SJCRH30 (cell line): ENCODE measurements around the gene GPC6. TPM values are rescaled to one million over a fixed set of nuclear protein-coding genes. Genes with fewer than 3 reads are reported as not detected.

Source experiments
- DNase-seq, 2 experiments: peaks; one replicate each; pipeline ENCODE4 v3.0.0-alpha.2; 2015 to 2020
- H3K27ac ChIP-seq: fragments of 250-450 bp; sonication (Bioruptor Pico); 2 replicates; pipeline ENCODE4 v1.5.1; 2020; ENCODE audit warnings: mild to moderate bottlenecking, moderate library complexity
- H3K27me3 ChIP-seq: fragments of 250-450 bp; sonication (Bioruptor Pico); 2 replicates; pipeline ENCODE4 v1.5.1; 2020; ENCODE audit warnings: mild to moderate bottlenecking, moderate library complexity
- H3K36me3 ChIP-seq: fragments of 250-450 bp; sonication (Bioruptor Pico); 2 replicates; pipeline ENCODE4 v1.5.1; 2020; ENCODE audit warnings: mild to moderate bottlenecking, moderate library complexity
- H3K4me1 ChIP-seq: fragments of 250-450 bp; sonication (Bioruptor Pico); 2 replicates; pipeline ENCODE4 v1.5.1; 2020; ENCODE audit warnings: mild to moderate bottlenecking, moderate library complexity
- H3K4me3 ChIP-seq: fragments of 250-450 bp; sonication (Bioruptor Pico); 2 replicates; pipeline ENCODE4 v1.5.1; 2020; ENCODE audit warnings: mild to moderate bottlenecking, moderate library complexity
- H3K9me3 ChIP-seq: fragments of 250-450 bp; sonication (Bioruptor Pico); replicated peaks from 2 replicates; pipeline ENCODE4 v1.5.1; 2020; ENCODE audit warnings: mild to moderate bottlenecking, moderate library complexity
- total RNA-seq: library from RNA; depleted of rRNA; stranded (reverse); fragments of >200 nt; shearing (Covaris generic); gene quantifications from 2 replicates; pipeline ENCODE4 v1.2.3, GENCODE V29; 2014

Gene GPC6
- total RNA-seq, 1 experiment from 2014 or later, result 21.1 TPM

DNA sequence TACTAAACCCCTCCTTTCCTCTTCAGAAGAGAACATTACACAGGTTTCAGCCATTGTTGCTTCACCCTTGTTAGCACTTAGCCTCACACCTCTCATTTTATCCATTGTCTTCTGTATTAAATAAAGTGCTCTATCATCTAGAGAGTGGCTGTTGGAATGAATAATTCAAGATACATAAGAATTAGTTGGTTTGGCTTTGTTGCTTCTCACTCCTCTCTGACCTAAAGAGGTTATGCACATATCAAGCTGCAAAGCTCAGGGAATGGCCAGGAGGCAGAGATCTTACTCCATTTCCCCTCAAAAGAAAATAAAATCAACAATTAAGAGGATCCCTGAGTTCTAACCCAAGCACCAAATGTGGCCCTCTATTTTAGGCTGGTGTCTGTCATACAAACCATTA lies 1173.2 kb downstream of the GPC6 start:
- H3K4me1 ChIP-seq, result no peaks in the 10 kb centered on the region
- DNase-seq, result no peak

DNA sequence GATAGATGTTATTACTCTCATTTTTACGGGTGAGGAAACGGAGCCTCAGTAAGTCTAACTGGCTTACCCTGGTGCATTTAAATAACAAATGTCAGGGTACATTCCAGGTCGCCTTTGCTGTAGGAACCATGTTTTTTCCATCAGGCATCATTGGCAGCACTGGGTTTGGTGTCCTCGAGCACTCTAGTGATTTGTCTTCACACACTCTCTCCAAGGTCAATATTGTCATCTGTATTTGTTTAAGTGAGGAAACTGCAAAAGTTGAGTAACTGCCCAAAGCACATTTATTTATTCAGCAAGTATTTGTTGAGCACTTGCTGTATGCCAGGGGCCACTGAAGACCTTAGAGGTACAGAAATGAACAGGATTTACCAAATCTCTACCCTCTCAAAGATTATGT lies 1174.3 kb downstream of the GPC6 start:
- no peaks in the 10 kb centered on the region for H3K36me3 ChIP-seq
- no peak overlapping the region for H3K27ac ChIP-seq
- no peak for DNase-seq
- no peaks in the 10 kb centered on the region for H3K9me3 ChIP-seq
- no peak overlapping the region for H3K4me3 ChIP-seq
- no peaks in the 10 kb centered on the region for H3K4me1 ChIP-seq
- H3K27me3 ChIP-seq, result no peaks in the 10 kb centered on the region

More for the DNA sequence above, 1173.2 kb downstream of the GPC6 start:
- Histone ChIP-seq H3K9me3 (no peaks in the 10 kb centered on the region), H3K27me3 (no peaks in the 10 kb centered on the region), H3K36me3 (no peaks in the 10 kb centered on the region), H3K4me3 (no peak overlapping the region), H3K27ac (no peak overlapping the region)

DNA sequence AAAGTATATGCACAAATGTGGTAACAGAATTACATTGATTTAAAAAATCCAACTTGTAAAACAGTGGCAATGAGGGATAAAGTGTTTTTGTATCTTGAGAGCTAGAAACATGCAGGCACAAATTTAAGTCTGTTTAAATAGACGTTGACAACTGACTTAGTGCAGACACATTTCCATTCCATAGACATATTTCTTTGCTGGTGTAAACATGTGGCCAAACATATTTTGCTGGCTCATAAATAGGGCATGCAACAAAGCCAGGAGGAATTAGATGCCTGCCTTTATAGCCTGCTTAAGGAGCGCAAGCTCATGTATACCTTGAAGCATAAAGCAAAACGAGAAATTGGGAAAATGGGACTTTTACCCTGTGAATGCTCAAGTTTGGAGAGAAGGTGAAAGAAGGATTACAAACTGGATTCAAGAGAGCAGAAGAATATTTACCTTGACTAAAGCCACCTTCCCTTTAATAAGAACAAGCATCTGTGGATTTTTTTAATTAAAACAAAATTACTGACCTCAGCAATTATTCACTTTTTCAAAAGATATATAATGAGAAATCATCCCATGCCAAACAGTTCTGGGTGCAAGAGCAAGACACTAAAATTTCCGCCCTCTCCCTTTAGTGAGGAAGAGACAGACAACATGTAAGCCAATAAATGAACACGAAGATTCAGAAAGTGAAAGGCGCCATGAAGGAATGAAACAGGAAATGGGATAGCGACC lies 1181.9 kb downstream of the GPC6 start:
- Histone ChIP-seq H3K4me3 (no peak overlapping the region), H3K27me3 (no peaks in the 10 kb centered on the region), H3K4me1 (peaks cover 8% of the 10 kb centered on the region), H3K9me3 (no peaks in the 10 kb centered on the region), H3K27ac (no peak overlapping the region), H3K36me3 (no peaks in the 10 kb centered on the region)
- DNase-seq, result no peak

DNA sequence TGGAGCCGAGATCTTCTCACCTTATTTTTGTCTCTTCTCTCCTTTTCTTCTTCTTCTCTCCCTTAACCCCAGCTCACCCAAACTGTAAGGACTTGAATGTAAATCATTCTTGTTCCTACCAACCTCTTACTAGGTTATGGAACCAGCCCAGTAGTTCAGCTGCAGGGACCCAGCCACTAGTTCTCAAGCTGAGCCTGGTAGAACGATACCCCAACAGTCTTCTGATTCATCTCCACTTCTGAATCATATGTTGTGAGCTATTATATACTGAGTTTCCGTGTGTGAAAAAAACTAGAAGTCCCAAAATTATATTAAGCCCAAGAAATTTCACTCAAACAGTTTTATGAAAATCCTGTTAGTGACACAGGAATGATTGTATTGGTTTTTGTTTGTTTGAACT lies 1185.1 kb downstream of the GPC6 start:
- Histone ChIP-seq H3K4me3 (no peak overlapping the region), H3K4me1 (peaks cover 14% of the 10 kb centered on the region), H3K36me3 (no peaks in the 10 kb centered on the region), H3K27ac (no peak overlapping the region), H3K27me3 (no peaks in the 10 kb centered on the region), H3K9me3 (no peaks in the 10 kb centered on the region)
- no peak for DNase-seq

DNA sequence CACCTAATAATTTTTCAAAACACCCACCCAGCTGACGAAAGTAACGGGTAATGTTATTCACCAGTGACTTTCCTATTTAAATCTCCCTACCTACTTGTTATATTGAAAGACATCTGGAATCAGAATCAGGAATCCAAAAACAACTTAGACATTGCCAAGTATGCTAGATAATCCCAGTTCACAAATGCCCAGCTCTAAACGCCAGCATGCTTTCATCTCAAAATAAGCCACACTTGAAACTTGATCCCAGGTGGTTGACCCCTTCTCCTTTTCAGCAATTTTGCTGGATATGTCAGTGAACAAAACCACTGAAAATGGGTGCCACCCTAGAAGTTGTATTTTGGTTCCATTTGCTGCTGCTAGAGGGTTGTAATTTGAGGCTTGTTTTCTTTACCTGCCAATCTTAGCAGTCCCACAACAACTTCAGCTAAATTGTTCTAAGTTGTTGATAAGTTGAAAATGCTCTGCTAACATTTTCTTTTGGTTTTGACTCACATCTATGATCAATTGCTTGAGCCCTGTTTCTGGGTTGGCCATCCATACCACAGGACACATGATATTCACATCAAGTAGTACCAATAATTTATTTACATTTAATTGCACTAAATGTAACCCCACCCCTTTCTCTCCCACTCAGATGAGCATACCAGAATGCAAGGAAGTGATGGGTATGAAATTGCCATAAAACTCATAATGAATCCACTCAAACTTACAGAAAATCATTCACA lies 1186.4 kb downstream of the GPC6 start:
- DNase-seq, result peak in 1 of 2 experiments; percentile 22
- H3K27ac ChIP-seq, result no peak overlapping the region

DNA sequence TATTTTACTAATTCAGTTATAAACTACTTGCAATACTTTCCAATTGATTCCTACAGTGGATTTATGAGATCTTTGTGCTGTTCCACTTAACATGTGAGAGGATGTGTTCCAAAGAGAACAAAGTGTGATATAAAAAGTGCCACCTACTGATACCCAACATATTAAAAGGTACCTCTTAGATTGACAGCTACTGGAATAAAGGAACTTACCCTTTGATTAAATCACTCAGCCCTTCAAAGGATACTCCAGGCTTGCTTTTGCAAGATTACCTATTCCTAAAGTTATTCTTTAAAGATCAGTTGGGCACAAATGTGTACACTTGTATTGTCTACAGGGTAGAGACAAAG lies 1187.0 kb downstream of the GPC6 start:
- Histone ChIP-seq H3K36me3 (no peaks in the 10 kb centered on the region), H3K27ac (no peak overlapping the region), H3K27me3 (no peaks in the 10 kb centered on the region), H3K9me3 (no peaks in the 10 kb centered on the region), H3K4me3 (no peak overlapping the region), H3K4me1 (peaks cover 14% of the 10 kb centered on the region)
- no peak for DNase-seq

More for the DNA sequence above, 1186.4 kb downstream of the GPC6 start:
- Histone ChIP-seq H3K36me3 (no peaks in the 10 kb centered on the region), H3K4me1 (peaks cover 14% of the 10 kb centered on the region), H3K27me3 (no peaks in the 10 kb centered on the region), H3K9me3 (no peaks in the 10 kb centered on the region), H3K4me3 (no peak overlapping the region)

DNA sequence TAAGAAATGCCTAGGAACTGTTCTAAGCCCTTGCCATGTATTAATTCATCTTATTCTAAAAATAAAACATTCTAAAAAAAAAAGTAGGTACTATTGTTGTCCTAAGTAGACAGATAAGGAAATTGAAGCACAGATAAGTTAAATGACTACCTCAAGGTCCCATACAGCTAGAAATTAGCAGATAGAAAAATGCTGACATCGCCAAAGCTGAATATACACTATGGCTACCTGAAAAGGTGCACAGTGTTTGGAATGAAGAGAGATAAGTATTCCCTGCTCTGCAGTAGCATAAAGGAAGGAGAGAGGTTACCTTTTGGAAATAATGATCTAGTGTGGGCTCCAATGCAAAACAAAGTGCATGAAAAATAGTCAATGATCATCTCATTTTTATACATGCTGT lies 1187.5 kb downstream of the GPC6 start:
- no peak for DNase-seq
- Histone ChIP-seq H3K27me3 (no peaks in the 10 kb centered on the region), H3K4me3 (no peak overlapping the region), H3K36me3 (no peaks in the 10 kb centered on the region), H3K27ac (no peak overlapping the region), H3K9me3 (no peaks in the 10 kb centered on the region), H3K4me1 (peaks cover 14% of the 10 kb centered on the region)

DNA sequence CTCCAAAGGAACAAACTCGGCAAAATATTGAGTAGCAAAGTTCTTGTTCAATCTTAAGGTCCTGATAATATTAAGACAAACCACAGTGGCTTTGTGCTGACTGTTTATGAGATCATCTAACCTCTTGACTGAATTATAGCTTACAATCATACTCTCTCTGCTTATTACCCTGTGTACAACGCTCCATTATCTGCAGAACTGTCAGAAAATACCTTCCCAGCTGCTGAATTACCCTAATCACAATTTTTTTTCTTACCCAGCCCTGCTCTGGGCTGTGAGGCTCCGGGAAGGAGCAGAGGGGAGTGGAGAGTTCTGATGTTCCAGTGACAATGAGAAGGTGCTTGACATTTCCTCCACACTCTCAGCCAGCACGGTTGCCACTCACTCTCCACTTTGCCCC lies 1188.1 kb downstream of the GPC6 start:
- Histone ChIP-seq H3K4me1 (peaks cover 14% of the 10 kb centered on the region), H3K36me3 (no peaks in the 10 kb centered on the region), H3K9me3 (no peaks in the 10 kb centered on the region), H3K27me3 (no peaks in the 10 kb centered on the region), H3K27ac (no peak overlapping the region), H3K4me3 (no peak overlapping the region)
- no peak for DNase-seq

DNA sequence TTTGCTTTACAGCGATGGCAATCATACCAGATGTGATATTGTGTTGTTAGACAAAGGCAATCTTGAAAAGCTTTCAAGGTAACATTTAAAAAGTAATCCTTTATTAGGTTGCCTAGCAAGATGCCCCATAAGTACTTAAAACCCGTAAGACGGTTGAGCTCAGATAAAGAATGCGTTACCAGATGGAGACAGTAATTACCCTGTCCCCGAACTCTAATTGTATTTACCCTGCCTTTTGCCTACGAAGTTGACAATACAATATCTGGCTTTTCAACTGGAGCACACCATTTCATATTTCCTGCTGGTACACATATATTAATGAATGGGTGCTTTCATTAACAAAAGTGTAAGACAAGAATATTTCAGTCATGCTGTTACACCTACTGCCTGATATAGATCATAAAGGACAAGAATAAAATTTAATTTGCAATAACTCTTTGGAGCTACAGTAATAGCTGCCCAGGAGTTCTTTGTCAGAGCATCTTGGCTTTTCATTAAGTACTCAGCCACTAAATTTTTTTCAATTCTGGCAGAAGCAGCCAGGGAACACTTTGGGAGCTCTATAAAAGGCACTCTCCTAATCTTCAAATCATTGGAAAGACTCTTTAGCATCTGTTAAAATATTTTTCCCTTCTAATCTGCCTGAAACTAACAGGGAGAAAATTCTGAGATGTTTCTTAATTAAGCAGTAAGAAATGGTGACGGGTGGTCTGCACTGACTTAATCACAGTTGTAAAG lies 1189.1 kb downstream of the GPC6 start:
- no peaks in the 10 kb centered on the region for H3K9me3 ChIP-seq
- no peaks in the 10 kb centered on the region for H3K36me3 ChIP-seq
- no peak overlapping the region for H3K4me3 ChIP-seq
- peaks cover 14% of the 10 kb centered on the region for H3K4me1 ChIP-seq
- no peak overlapping the region for H3K27ac ChIP-seq
- DNase-seq, result no peak
- H3K27me3 ChIP-seq, result no peaks in the 10 kb centered on the region

DNA sequence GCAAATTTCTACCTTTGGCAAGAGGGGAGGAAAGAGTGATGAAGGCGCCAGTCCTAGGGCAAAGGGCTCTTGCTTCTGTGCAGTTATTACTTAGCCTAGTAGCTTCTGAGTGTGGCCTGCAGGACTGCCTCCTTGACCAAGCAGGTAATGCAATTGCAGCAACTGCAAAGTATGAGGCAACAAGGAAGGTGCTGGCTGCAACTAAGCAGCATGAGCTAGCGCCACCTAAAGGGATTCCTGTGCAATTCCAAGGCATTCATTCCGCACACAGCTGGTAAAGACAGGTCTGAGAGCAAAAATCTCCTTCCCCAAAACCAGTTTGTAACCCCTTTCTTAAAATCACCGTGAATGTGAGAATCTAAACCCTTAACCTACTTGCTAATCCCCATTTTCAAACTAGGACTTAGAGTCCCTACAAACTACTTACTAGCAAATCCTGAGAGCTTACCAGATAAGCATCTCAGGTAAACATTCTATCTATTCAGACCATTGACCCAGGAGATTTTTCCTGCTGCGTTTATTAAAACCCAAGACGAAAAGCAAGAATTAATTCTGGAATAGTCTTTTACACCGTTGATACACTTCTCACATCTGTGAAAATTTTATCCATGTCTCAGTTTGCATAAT lies 1190.0 kb downstream of the GPC6 start:
- peak; percentile 44 to 74 for DNase-seq

DNA sequence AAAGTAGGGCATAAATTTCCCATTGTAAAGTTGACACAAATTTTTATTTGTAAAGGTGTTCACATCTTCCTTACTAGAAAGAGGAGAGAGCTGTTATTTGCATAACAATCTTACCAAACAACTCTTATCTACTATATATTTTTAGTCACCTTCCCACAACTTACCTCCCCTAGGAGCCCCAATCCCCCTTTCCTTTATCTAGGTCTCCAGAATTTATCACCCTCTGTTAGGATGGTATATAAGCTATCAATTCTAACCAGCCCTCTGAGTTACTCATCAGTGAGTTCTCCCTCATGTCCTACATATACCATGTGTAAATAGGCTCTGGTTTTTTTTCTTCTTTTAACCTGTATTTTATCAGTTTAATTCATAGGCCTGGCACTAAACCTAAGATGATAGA lies 1190.7 kb downstream of the GPC6 start:
- Histone ChIP-seq H3K27ac (no peak overlapping the region), H3K4me3 (no peak overlapping the region), H3K4me1 (peaks cover 14% of the 10 kb centered on the region), H3K9me3 (no peaks in the 10 kb centered on the region), H3K36me3 (no peaks in the 10 kb centered on the region), H3K27me3 (no peaks in the 10 kb centered on the region)
- no peak for DNase-seq

More for the DNA sequence above, 1190.0 kb downstream of the GPC6 start:
- Histone ChIP-seq H3K4me1 (peaks cover 14% of the 10 kb centered on the region), H3K27ac (no peak overlapping the region), H3K9me3 (no peaks in the 10 kb centered on the region), H3K27me3 (no peaks in the 10 kb centered on the region), H3K4me3 (no peak overlapping the region), H3K36me3 (no peaks in the 10 kb centered on the region)

DNA sequence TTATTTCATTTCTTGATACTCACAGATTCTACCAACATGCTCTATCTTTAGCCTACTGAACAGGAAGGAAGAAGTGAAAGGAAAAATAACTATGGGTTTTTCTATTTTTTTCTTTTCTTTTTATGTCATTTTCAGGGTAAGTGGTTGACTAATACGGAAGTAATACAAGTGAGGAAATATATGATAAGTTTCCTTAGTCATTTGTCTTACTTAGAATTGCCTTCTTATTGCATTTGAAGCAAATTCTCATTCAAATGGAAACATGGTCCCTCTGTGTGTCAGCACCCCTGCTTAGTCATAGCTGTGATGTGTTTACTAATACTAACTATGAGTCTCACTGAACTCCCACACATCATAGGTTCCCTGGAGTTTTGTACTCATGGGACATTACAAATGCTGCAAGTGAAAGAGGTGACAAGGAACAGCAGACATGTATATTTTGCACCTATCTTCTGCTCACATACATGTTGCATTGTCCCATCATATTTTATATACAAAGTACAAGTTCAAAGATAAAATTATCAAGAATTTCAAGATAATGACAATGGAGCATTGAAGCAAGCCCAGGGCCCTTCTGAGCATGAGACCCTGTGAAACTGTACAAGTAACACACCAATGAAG lies 1192.8 kb downstream of the GPC6 start:
- Histone ChIP-seq H3K27me3 (no peaks in the 10 kb centered on the region), H3K27ac (no peak overlapping the region), H3K36me3 (no peaks in the 10 kb centered on the region), H3K4me1 (peaks cover 6% of the 10 kb centered on the region; the same call in 1 of the 2 replicates), H3K4me3 (no peak overlapping the region), H3K9me3 (no peaks in the 10 kb centered on the region)
- no peak for DNase-seq

DNA sequence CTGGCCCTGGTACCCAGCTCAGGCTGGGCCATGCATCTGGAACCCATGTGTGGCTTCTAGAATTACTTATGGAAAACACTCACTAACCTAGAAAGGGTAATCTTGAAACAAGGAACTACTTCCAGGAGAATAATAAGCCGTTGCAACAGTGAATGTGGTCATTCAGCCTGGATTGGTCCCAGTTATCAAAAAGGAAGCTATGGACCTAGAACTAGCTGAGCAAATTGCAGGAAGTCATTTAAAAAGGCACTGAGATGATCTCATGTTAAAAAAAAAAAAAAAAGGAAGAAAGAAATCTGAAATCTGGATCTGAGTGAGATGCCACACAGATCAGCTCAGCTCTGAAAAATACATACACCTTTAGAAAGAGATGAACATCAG lies 1193.3 kb downstream of the GPC6 start:
- H3K27me3 ChIP-seq, result no peaks in the 10 kb centered on the region
- no peak for DNase-seq
- H3K4me1 ChIP-seq, result peaks cover 6% of the 10 kb centered on the region; the same call in 1 of the 2 replicates
- H3K9me3 ChIP-seq, result no peaks in the 10 kb centered on the region
- H3K4me3 ChIP-seq, result no peak overlapping the region
- H3K36me3 ChIP-seq, result no peaks in the 10 kb centered on the region
- H3K27ac ChIP-seq, result no peak overlapping the region

DNA sequence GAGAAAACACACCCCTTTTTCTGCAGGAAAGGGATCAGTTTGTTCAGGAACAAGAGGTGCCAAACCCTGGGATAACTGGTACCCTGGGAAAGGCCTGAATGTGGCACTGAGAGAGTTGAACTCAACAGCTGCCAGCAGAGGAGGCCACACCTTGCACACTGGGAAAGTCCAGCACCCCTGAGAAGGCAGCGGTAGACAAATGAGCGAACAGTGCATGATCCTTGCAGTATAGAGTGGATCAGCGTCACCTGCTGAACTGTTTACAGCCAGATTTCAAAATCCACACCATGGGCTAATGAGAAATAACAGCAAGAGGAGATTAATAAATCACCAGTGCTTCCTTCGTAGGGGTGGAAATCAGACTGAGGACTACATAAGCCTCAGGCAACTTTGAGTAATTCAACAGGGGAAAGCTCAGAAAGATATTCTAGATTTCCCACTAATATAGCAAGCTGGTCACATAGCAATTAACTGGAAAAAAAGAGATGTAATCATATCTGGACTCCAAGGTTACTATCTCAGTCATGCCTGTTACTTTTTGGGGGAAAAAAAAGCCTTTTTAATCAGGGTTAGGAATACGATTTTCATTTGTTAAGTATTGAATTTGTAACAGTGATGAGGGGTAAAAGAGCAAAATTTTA lies 1200.8 kb downstream of the GPC6 start:
- no peak overlapping the region for H3K4me3 ChIP-seq
- no peaks in the 10 kb centered on the region for H3K36me3 ChIP-seq
- no peak overlapping the region for H3K27ac ChIP-seq
- H3K4me1 ChIP-seq, result no peaks in the 10 kb centered on the region
- H3K27me3 ChIP-seq, result no peaks in the 10 kb centered on the region
- DNase-seq, result peak; percentile 2 to 20
- no peaks in the 10 kb centered on the region for H3K9me3 ChIP-seq
